OCI-LY3 (cell line): ENCODE measurements around the gene PPWD1.

Source experiments
- H2AFZ ChIP-seq: fragments of 200-600, 300-600 bp; shearing (Covaris generic); 2 replicates; pipeline ENCODE4 v1.6.0; 2014; ENCODE audit warnings: antibody characterized with exemption, low read depth, low read length
- H3K27ac ChIP-seq: fragments of 200-600, 300-600 bp; sonication (generic); 2 replicates; pipeline ENCODE4 v1.5.1; 2014; ENCODE audit warnings: mild to moderate bottlenecking, low read length, moderate library complexity, mixed read lengths
- H3K27me3 ChIP-seq: fragments of 200-600, 300-600 bp; sonication (generic); 2 replicates; pipeline ENCODE4 v1.6.1; 2014; ENCODE audit warnings: low read depth, low read length, mixed read lengths
- H3K36me3 ChIP-seq: fragments of 200-600, 300-600 bp; sonication (generic); replicated peaks from 2 replicates; pipeline ENCODE3; 2014; ENCODE audit warnings: low read depth, low read length, mixed read lengths
- H3K4me1 ChIP-seq: fragments of 300-600, 200-600 bp; sonication (generic); 2 replicates; pipeline ENCODE4 v1.6.1; 2014; ENCODE audit warnings: low read length, mixed read lengths
- H3K4me2 ChIP-seq: fragments of 200-600, 300-600 bp; sonication (generic); 2 replicates; pipeline ENCODE4 v1.6.1; 2014; ENCODE audit warnings: low read length, mixed read lengths
- H3K4me3 ChIP-seq: fragments of 300-600, 200-600 bp; sonication (generic); 2 replicates; pipeline ENCODE4 v1.5.1; 2014; ENCODE audit warnings: antibody characterized with exemption, mild to moderate bottlenecking, low read length, moderate library complexity
- H3K79me2 ChIP-seq: fragments of 300-600, 200-600 bp; shearing (Covaris generic); 2 replicates; pipeline ENCODE4 v1.6.1; 2014; ENCODE audit warnings: mild to moderate bottlenecking, low read length, mixed read lengths
- H3K9ac ChIP-seq: fragments of 300-600, 200-600 bp; shearing (Covaris generic); 2 replicates; pipeline ENCODE4 v1.6.0; 2014; ENCODE audit warnings: mild to moderate bottlenecking, low read length, moderate library complexity
- H3K9me3 ChIP-seq: fragments of 200-600, 300-600 bp; shearing (Covaris generic); 2 replicates; pipeline ENCODE4 v1.6.1; 2014; ENCODE audit warnings: low read length, mixed read lengths; ENCODE audit not compliant: insufficient read depth
- H4K20me1 ChIP-seq: fragments of 200-600, 300-600 bp; sonication (generic); 2 replicates; pipeline ENCODE4 v1.6.1; 2016; ENCODE audit warnings: low read length, mixed read lengths; ENCODE audit not compliant: insufficient read depth
- CTCF ChIP-seq: fragments of 200-600, 300-600 bp; sonication (generic); IDR thresholded peaks from 2 replicates; pipeline ENCODE4 v1.5.1; 2014; ENCODE audit warnings: antibody characterized with exemption, low read length, low read depth
- EZH2phosphoT487 ChIP-seq: fragments of 200-600 bp; shearing (Covaris generic); IDR thresholded peaks from 2 replicates; pipeline ENCODE4 v1.6.1; 2018; ENCODE audit warnings: antibody characterized with exemption, mixed run types, low read depth

PPWD1 gene

DNA sequence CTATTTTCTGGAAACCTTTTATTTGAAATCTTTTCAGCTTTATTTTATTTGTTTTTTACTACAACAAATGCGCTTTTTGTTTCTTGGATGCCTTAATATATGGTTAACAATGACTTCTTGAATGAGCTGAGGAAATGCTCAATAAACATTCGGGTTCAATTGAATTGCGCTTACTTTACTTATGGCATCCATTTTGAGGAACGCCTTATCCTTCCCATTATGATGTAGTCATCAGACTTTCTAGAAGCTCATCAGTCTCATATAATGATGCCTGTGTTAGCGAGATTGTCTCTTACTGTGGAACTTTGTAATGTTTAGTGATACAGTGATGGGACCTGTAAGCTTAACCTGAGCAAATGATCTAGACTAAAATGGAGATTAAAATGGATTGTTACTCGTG is 62.6 kb downstream of the PPWD1 start:
- Histone ChIP-seq H3K27ac (no peak overlapping the region), H3K79me2 (peaks cover 51% of the 10 kb centered on the region), H3K4me1 (peaks cover 14% of the 10 kb centered on the region), H3K36me3 (no peaks in the 10 kb centered on the region), H3K27me3 (no peaks in the 10 kb centered on the region), H3K4me2 (peak overlapping the region; percentile 82), H4K20me1 (no peaks in the 10 kb centered on the region), H3K4me3 (peak overlapping the region; percentile 96), H3K9ac (peak overlapping the region; percentile 89), H3K9me3 (no peaks in the 10 kb centered on the region), H2AFZ (no peak overlapping the region; the same call in 1 of the 2 replicates)
- TF ChIP-seq EZH2phosphoT487 (no peak), CTCF (no peak)

DNA sequence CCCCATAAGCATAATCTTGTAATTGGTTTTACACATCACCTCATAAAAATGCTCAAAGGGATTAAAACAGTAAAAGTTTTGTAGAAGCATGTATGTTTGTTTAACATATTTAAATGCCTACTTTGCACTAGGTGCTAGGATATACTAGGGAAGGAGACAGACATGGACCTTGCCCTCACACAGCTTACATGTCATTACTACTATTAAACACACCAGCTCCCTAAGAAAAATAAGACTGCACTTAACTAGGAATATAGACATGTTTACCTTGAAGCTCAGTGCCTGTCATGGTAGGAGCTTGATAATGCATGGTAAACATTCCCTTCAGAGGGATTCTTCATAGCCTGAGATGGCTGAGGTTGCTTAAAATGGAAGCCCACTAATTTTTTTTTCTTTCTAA is 67.9 kb downstream of the PPWD1 start:
- no peaks in the 10 kb centered on the region for H3K36me3 ChIP-seq
- no peak overlapping the region for H3K27ac ChIP-seq
- no peaks in the 10 kb centered on the region for H3K27me3 ChIP-seq
- no peak overlapping the region for H3K9ac ChIP-seq
- H3K4me3 ChIP-seq, result no peak overlapping the region
- H3K4me1 ChIP-seq, result peaks cover 2% of the 10 kb centered on the region; the same call in 1 of the 2 replicates
- H3K4me2 ChIP-seq, result no peak overlapping the region
- no peak overlapping the region for H2AFZ ChIP-seq
- H3K79me2 ChIP-seq, result peaks cover 20% of the 10 kb centered on the region
- H4K20me1 ChIP-seq, result no peaks in the 10 kb centered on the region
- H3K9me3 ChIP-seq, result no peaks in the 10 kb centered on the region
- TF ChIP-seq EZH2phosphoT487 (no peak), CTCF (no peak)
